ENCODE measurements around the gene CREB5.

DNA sequence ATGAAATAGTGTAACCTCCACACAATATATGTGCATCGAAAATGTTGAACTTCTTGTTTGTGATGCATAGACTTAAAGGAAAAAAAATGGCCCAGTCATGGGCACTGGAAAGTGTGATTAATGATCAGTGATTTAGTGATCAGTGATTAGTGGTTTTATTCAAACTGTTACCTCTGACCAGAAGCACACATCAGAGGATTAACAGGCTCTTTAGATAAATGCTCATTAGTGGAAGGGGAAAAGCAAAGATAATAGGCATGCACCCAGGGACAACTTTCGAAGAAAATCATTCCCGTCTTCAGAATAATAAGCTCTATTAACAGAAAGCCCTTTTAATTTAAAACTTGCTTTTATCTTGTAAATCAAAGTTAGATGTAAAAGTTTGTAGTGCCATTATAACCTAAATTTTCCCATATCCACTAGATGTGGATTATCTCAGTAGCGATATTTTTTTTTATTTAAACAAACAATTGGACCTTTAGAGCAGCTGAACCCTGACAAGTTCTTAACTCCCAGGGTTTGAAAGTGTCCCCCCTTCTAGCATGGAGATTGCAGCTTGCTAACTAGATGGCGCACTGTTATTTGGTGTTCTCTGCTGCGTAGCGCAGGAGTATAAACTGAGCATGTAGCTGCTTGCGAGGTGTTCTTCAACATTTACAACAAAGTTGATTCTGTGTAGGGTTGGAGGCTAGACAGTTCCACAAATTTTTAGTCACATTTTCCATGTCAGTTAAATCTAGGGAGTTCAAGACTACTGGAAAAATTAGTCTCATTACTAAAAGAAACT lies at the start of gene CREB5:
- TF ChIP-seq, protein P1, sequence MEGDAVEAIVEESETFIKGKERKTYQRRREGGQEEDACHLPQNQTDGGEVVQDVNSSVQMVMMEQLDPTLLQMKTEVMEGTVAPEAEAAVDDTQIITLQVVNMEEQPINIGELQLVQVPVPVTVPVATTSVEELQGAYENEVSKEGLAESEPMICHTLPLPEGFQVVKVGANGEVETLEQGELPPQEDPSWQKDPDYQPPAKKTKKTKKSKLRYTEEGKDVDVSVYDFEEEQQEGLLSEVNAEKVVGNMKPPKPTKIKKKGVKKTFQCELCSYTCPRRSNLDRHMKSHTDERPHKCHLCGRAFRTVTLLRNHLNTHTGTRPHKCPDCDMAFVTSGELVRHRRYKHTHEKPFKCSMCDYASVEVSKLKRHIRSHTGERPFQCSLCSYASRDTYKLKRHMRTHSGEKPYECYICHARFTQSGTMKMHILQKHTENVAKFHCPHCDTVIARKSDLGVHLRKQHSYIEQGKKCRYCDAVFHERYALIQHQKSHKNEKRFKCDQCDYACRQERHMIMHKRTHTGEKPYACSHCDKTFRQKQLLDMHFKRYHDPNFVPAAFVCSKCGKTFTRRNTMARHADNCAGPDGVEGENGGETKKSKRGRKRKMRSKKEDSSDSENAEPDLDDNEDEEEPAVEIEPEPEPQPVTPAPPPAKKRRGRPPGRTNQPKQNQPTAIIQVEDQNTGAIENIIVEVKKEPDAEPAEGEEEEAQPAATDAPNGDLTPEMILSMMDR (conservative IDR thresholded peaks at IDR 0.05; ENCODE audit: low read depth, low read length) = peak; percentile 62; the same call in 1 of the 2 replicates
- TF ChIP-seq EZH2 (IDR thresholded peaks at IDR 0.05; ENCODE audit: low read length, unreplicated experiment) = no peak

All from PC-3 (cell line).